Stimulated activated CD4-positive, alpha-beta T cell treated with anti-CD3 and anti-CD28 coated beads, Interleukin-2, amount 100 ng/mL, for 24 hours (primary cell): Measurements from ENCODE around the gene UCK2.

Experiments
- DNase-seq, 2 donors: peaks; one replicate each; pipeline ENCODE4 v3.0.0-alpha.2; 2020

Gene UCK2

DNA sequence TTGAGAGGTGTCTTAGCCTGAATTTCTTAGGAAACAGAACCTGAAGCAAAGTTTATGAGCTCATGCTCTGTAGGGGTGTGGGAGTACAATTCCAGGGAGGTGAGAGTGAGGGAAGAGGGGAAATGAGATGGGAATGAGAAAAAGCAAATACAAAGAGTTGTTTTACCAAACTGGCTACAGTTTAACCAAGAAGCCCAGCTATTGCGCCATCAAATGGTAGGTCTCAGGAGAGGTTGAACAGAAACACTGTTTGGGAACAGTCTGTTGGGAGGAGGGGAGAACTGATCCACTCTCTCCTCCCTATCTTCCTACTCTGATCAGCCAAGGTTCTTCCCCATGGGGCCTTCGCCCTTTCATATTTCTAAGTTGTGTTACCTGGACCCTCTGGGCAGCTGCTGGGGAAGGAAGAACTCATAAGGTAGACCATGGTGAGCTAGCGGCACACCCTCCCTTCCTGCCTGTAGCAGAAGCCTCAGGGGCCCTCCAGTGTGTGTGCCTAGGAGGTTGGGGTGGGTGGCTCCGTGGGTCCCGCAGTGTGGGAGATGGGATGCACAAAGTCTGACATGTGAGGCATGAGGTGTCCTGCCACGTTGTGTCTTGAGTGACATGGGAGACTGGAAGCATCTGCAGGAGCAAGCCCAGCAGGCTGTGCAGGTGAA is 120.5 kb downstream of the UCK2 start:
- no peak for DNase-seq

- no peak for DNase-seq
Measured at GRCh38 chr1:165949335-165950130, 122.1 kb downstream of the UCK2 start.

- no peak for DNase-seq
Measured at GRCh38 chr1:165954940-165955339, 127.5 kb downstream of the UCK2 start.

DNA sequence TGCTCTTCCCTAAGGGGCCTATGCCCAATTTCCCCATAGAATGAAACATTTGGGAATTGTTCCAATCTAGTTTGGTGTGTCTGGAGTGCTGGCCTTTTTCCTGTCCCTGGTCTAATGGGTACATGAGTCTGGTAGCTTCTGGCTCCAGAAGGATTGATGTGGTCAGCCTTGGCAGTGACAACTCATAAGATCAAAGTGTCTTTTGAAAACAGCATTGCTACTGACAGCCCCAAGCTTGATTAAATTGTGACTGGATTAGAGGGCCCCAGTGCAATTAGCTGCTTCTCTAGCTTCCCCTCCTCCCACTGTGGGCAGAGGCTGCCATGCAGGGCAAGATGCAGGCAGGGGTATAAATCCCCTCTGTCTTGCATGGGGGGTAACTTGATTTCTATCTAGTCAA is 130.9 kb downstream of the UCK2 start:
- DNase-seq: no peak

DNA sequence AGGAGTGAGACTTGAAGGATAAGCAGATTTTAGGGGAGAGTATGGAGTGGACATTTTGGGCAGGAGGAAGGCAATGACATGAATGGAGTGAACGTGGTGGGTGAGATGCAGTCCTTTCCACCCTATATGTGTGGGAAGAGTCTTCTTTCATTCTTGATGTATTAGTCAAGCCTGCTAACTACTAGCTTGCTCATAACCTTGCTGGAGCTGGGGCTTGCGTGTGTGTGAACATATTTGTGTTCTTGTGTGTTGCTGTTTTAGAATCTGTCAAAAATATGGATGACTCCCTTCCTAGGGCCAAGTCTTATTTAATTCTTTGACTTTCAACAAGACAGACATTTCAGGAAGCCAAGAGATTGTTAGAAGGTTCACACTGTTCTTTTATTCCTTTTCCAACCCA is 132.7 kb downstream of the UCK2 start:
- no peak for DNase-seq

DNA sequence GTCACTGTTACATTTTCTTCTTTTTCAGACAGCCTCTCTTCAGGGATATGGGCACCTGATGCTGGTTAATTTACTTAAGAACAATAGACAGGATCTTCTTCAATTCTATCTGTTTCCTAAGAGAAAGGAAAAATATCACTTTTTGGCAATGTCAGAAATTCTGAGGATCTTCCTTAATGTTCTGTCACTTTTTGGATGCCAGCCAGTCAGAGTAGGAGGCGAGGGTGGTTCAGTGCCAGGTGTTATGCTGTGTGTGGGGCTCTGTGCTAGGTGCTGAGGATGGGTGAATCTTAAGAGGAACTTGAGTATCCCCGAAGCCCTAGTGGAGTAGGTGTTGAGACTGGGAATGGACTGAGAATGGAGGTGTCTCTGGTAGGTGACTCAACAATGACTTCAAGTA is 133.5 kb downstream of the UCK2 start:
- no peak for DNase-seq
